HG03064 (cell line): ENCODE results near the gene FGFR4.

Experiments
- ATAC-seq: cut with Tn5 transposase; IDR thresholded peaks from one replicate; pipeline ENCODE4 v1.9.1; 2021; ENCODE audit warnings: low read depth; ENCODE audit not compliant: unreplicated experiment

FGFR4 gene

GRCh38 chr5:177084175-177084574 is 2.5 kb upstream of the FGFR4 start:
- no peak for ATAC-seq

DNA sequence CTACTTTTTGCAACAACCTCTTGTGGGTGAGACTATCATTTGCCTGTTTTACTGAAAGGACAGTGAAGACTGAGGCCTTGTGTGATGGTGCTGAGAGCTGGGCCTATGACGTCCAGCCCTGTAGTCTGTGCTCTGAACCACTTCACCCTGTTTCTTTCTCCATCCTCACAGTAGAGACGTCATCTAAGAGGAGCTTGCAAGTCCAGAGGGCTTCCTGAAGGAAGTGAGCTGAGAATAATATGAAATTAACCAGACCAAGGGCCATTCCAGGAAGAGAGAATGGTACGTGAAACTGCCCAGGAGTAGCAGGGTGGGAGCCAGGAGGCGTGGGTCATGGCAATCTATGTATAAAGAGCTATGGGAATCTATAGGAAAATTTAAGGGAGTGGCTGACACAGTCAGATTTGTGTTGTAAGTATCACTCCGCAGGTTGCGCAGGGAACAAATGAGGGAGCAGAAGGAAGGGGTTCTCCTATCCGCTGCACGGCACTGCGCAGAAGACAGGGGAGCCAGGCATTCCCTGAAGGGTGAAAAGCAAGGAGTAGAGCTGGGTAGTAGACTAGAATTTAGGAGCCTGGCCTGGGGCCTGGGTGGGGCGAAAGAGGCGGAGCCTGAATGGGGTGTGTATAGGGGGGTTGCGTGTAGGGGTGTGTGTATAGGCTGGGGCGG is 596 bp upstream of the FGFR4 start:
- ATAC-seq, result peak; percentile 15

- ATAC-seq, result no peak
These were observed 787 bp downstream of the FGFR4 start for GRCh38 chr5:177087398-177088005.

- ATAC-seq, result no peak
These were observed 2.4 kb downstream of the FGFR4 start for GRCh38 chr5:177089127-177089526.

GRCh38 chr5:177089825-177090641 is 3.3 kb downstream of the FGFR4 start:
- ATAC-seq, result no peak

DNA sequence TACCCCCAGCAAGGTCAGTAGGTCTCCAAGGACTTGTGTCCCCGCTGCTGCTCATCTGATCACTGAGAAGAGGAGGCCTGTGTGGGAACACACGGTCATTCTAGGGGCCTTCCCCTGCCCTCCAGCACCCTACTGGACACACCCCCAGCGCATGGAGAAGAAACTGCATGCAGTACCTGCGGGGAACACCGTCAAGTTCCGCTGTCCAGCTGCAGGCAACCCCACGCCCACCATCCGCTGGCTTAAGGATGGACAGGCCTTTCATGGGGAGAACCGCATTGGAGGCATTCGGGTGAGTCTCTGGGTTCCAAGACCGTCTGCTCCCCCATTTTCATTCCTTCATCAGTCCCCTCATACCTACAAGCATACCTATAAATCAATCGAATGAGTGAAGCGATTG is 4.1 kb downstream of the FGFR4 start:
- no peak for ATAC-seq

DNA sequence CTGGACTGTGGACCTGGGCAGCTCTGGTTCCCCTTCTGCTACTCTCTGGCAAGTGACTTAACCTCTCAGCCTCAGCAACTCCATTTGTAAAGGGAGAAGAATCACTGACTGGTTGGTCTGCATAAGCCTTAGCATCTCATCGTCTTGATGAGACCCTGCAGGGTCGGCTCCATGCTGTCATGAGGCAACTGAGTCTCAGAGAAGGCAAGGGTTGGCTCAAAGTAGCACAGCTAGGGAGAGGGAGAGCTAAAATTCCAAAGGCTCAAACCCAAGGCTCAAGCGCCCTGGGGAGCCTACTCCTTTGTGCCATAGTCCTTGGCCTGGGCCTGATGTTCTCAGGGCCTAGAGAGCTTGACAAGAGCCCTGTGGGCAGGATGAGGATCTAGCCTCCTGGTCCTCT is 4.5 kb downstream of the FGFR4 start:
- no peak for ATAC-seq

GRCh38 chr5:177092178-177093081 is 5.7 kb downstream of the FGFR4 start:
- ATAC-seq, result no peak

DNA sequence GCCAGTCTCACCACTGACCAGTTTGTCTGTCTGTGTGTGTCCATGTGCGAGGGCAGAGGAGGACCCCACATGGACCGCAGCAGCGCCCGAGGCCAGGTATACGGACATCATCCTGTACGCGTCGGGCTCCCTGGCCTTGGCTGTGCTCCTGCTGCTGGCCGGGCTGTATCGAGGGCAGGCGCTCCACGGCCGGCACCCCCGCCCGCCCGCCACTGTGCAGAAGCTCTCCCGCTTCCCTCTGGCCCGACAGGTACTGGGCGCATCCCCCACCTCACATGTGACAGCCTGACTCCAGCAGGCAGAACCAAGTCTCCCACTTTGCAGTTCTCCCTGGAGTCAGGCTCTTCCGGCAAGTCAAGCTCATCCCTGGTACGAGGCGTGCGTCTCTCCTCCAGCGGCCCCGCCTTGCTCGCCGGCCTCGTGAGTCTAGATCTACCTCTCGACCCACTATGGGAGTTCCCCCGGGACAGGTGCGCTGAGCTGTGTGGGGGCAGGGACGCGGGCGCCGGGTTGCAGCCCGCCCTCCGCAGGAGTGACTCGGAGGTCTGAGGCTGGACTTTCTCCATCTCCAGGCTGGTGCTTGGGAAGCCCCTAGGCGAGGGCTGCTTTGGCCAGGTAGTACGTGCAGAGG is 6.5 kb downstream of the FGFR4 start:
- ATAC-seq, result no peak

GRCh38 chr5:177093803-177094202 is 7.1 kb downstream of the FGFR4 start:
- no peak for ATAC-seq

DNA sequence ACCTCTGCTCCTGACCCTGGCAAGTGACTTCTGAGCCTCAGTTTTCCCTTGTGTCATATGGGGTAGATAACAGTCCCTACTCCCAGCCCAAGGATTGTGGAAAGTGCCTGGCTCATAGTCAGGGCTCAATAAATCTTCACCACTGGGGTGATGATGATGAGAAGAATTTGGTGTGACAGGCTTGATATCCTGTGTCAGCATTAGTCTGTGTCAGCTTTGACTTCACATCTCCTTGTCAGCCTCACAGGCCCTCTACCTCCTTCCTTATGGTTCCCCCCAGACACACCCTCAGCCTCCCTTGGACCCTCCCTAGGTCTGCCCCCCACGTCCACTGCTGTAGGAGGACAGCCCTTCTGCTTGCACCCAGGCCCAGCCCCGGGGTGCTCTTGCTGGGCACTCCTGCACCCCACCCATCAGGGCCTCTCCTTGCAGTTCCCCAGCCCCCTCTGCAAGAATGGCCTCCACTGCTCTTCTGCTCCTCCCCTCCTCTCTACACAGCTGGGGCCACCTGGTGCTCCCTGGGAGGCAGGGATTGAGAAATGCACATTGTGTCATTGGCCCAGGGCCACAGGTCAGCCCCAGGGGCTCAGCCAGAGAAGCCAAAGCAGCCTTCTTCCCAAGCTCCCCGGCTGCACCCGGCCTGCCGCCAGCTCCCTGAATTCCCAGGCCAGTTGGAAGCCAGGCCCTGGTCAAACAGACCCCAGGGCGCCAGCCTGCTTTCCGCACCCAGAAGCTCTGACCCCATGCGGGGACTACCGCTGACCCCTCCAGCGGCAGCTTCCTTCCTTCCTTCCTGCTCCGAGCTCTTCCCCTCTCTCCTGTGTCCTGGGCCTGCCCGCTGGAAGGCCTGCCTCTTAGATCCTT is 7.7 kb downstream of the FGFR4 start:
- ATAC-seq, result no peak

DNA sequence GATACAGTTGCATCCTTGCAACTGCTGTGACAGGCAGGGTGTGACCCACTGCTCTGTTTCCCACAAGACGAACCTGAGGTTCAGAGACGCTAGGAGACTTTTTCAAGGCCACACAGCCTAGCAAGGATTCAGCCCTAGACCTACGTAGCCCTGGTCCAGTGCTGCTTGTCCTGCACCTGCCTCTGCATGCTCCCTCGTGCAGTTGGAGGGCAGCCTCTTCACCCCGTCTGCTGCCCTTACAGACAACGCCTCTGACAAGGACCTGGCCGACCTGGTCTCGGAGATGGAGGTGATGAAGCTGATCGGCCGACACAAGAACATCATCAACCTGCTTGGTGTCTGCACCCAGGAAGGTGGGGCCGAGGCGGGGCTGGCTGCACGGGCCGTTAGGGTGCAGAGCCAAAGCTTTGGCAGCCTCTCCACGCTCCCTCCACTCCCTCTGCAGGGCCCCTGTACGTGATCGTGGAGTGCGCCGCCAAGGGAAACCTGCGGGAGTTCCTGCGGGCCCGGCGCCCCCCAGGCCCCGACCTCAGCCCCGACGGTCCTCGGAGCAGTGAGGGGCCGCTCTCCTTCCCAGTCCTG is 8.5 kb downstream of the FGFR4 start:
- no peak for ATAC-seq

- no peak for ATAC-seq
These were observed 9.7 kb downstream of the FGFR4 start for GRCh38 chr5:177096162-177097015.

DNA sequence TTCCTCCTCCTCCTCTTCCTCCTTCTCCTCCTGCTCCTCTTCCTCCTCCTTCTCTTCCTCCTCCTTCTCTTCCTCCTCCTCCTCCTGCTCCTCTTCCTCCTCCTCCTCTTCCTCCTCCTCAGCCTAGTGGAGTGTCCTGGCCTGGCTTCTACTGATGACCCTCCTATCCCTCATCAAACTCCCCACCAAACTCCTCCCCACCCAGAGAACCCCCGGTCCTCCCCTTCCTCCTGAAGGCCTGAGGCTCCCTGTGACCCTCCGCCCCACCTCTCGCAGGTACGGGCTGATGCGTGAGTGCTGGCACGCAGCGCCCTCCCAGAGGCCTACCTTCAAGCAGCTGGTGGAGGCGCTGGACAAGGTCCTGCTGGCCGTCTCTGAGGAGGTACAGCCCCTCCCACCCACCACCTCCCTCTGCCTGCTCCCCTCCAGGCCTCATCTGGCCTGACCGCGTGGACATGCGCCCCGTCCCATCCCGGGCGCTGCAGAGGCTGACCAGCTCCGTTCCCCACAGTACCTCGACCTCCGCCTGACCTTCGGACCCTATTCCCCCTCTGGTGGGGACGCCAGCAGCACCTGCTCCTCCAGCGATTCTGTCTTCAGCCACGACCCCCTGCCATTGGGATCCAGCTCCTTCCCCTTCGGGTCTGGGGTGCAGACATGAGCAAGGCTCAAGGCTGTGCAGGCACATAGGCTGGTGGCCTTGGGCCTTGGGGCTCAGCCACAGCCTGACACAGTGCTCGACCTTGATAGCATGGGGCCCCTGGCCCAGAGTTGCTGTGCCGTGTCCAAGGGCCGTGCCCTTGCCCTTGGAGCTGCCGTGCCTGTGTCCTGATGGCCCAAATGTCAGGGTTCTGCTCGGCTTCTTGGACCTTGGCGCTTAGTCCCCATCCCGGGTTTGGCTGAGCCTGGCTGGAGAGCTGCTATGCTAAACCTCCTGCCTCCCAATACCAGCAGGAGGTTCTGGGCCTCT is 10.6 kb downstream of the FGFR4 start:
- no peak for ATAC-seq

DNA sequence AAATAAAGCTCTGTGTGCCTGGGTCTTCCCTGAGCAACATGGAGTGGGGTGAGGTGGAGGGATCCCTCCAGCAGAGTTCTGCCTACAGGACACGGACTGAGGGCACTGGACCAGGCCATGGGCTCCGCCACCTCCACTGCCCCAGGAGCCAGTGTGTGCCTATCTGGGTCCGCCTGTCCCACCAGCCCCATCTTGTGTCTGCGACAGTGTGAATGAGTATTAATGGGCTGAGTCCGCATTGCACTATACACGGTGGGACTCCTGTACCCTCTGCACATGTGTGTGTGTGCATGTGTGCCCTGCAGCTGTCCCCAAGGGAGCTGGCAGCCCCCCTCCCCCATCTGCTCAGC is 11.4 kb downstream of the FGFR4 start:
- no peak for ATAC-seq

DNA sequence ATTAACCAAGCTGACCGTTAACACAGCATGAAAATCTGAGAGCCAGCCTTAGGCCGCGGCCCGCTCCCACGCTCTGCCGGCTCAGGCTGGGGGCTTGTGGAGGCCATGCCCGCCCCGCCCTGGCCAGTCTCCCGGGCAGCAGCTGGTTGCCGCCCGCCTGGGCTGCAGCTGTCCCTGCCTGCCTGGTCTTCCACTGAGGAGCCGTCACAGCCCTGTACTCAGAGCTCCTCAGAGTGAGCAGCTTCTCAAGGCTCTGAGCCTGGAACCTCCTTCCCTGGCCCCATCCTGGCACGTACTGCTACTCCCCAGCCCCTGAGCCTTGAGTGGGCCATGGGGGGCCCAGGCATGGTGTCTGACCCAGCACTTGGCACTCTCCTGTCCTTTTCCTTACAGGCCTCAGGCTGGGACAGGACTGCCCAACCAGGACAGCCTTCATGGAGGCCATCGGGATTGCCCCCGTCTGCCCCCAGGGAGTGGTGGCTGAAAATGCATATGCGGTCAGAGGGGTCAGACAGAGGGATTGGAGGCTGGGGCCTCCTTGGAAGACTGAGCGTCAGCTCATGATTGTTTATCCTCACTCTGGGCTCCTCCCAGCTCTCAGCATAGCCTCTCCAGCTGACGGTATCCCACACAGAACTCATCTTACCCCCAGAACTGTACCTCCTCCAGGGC is 11.9 kb downstream of the FGFR4 start:
- no peak for ATAC-seq
